Osteoblast (primary cell): ENCODE data around the gene DLX3. TPM values are rescaled to one million over a fixed set of nuclear protein-coding genes. Genes with fewer than 3 reads are reported as not detected.
A peak's percentile ranks its signal among the peaks of the same experiment; 100 is the strongest.

Source experiments
- DNase-seq: peaks from one replicate; pipeline ENCODE4 v3.0.0; 2011; ENCODE audit warnings: low spot score, mixed read lengths; ENCODE audit not compliant: insufficient read length; ENCODE audit errors: missing footprints
- H2AFZ ChIP-seq: 2 replicates; pipeline ENCODE4 v1.6.0; 2011; ENCODE audit warnings: mild to moderate bottlenecking, low read length
- H3K27ac ChIP-seq: 2 replicates; pipeline ENCODE4 v1.5.1; 2011; ENCODE audit warnings: mild to moderate bottlenecking, low read depth, low read length, moderate library complexity
- H3K27me3 ChIP-seq: 2 replicates; pipeline ENCODE4 v1.6.0; 2012; ENCODE audit warnings: mild to moderate bottlenecking, control low read depth, inconsistent platforms, low read length, moderate library complexity; ENCODE audit not compliant: insufficient read depth
- H3K36me3 ChIP-seq: 2 replicates; pipeline ENCODE4 v1.5.1; 2011; ENCODE audit warnings: mild to moderate bottlenecking, low read length, control low read depth, moderate library complexity; ENCODE audit not compliant: insufficient read depth
- H3K4me1 ChIP-seq: 2 replicates; pipeline ENCODE4 v1.5.1; 2011; ENCODE audit warnings: mild to moderate bottlenecking, low read length, control low read depth, moderate library complexity; ENCODE audit not compliant: insufficient read depth
- H3K4me2 ChIP-seq: 2 replicates; pipeline ENCODE4 v1.6.0; 2011; ENCODE audit warnings: mild to moderate bottlenecking, low read length; ENCODE audit not compliant: insufficient read depth
- H3K4me3 ChIP-seq: fragments of 200-600 bp; sonication (generic); 3 replicates; pipeline ENCODE4 v1.5.1; 2012; ENCODE audit warnings: mild to moderate bottlenecking, low read length, inconsistent platforms; ENCODE audit not compliant: insufficient read depth
- H3K79me2 ChIP-seq: 2 replicates; pipeline ENCODE4 v1.6.0; 2012; ENCODE audit warnings: mild to moderate bottlenecking, low read length, control low read depth, inconsistent platforms; ENCODE audit not compliant: insufficient read depth
- H3K9me3 ChIP-seq: 2 replicates; pipeline ENCODE4 v1.5.1; 2011; ENCODE audit warnings: low read depth, low read length, control low read depth
- H4K20me1 ChIP-seq: 2 replicates; pipeline ENCODE4 v1.6.0; 2012; ENCODE audit warnings: mild to moderate bottlenecking, low read length, control low read depth; ENCODE audit not compliant: insufficient read depth
- CTCF ChIP-seq: IDR thresholded peaks from 2 replicates; pipeline ENCODE4 v1.5.1; 2011; ENCODE audit warnings: mild to moderate bottlenecking, low read depth, low read length, moderate library complexity; ENCODE audit errors: extremely low read depth
- total RNA-seq: library from RNA; depleted of rRNA; stranded (reverse); fragments of >200 nt; gene quantifications from 2 replicates; pipeline ENCODE4 v1.2.3, GENCODE V29; 2012

The DLX3 gene
- total RNA-seq, 1 donor: 1.1 TPM

GRCh38 chr17:49993423-49994060 is 1.5 kb downstream of the DLX3 start:
- Histone ChIP-seq H3K4me1 (peaks cover 32% of the 10 kb centered on the region), H3K27me3 (peaks cover 3% of the 10 kb centered on the region), H3K79me2 (peaks cover 21% of the 10 kb centered on the region), H3K9me3 (no peaks in the 10 kb centered on the region), H3K4me3 (peak overlapping the region; percentile 86), H2AFZ (peak overlapping the region; percentile 81), H4K20me1 (peaks cover 12% of the 10 kb centered on the region), H3K4me2 (peak overlapping the region; percentile 92), H3K27ac (no peak overlapping the region), H3K36me3 (peaks cover 6% of the 10 kb centered on the region)
- DNase-seq: peak; percentile 84
- TF ChIP-seq CTCF: no peak

- Histone ChIP-seq H3K27ac (no peak overlapping the region), H3K79me2 (peaks cover 21% of the 10 kb centered on the region), H4K20me1 (peaks cover 12% of the 10 kb centered on the region), H3K4me3 (peak overlapping the region; percentile 86), H3K9me3 (no peaks in the 10 kb centered on the region), H3K36me3 (peaks cover 6% of the 10 kb centered on the region), H2AFZ (peak overlapping the region; percentile 68), H3K4me1 (peaks cover 37% of the 10 kb centered on the region), H3K4me2 (peak overlapping the region; percentile 92), H3K27me3 (peaks cover 3% of the 10 kb centered on the region)
- DNase-seq: peak; percentile 64
- no peak for TF ChIP-seq CTCF
Observed at GRCh38 chr17:49992933-49993422, 2.0 kb downstream of the DLX3 start.

GRCh38 chr17:49992191-49992932 is 2.7 kb downstream of the DLX3 start:
- Histone ChIP-seq H3K4me2 (peak overlapping the region; percentile 92), H2AFZ (no peak overlapping the region), H3K4me3 (peak overlapping the region; percentile 86), H3K27ac (no peak overlapping the region), H3K27me3 (peaks cover 3% of the 10 kb centered on the region), H4K20me1 (peaks cover 7% of the 10 kb centered on the region), H3K9me3 (no peaks in the 10 kb centered on the region), H3K36me3 (peaks cover 6% of the 10 kb centered on the region), H3K4me1 (peaks cover 41% of the 10 kb centered on the region), H3K79me2 (peaks cover 21% of the 10 kb centered on the region)
- DNase-seq: peak; percentile 77
- TF ChIP-seq CTCF: no peak

GRCh38 chr17:49991409-49991808 is 3.6 kb downstream of the DLX3 start:
- Histone ChIP-seq H3K4me2 (no peak overlapping the region), H2AFZ (no peak overlapping the region), H3K36me3 (peaks cover 6% of the 10 kb centered on the region), H3K4me1 (peaks cover 39% of the 10 kb centered on the region), H3K79me2 (peaks cover 21% of the 10 kb centered on the region), H4K20me1 (peaks cover 6% of the 10 kb centered on the region), H3K9me3 (no peaks in the 10 kb centered on the region), H3K4me3 (no peak overlapping the region), H3K27ac (no peak overlapping the region), H3K27me3 (peaks cover 3% of the 10 kb centered on the region)
- peak; percentile 65 for DNase-seq
- no peak for TF ChIP-seq CTCF
